ENCODE measurements around the gene ELOVL7.

ELOVL7 gene

DNA sequence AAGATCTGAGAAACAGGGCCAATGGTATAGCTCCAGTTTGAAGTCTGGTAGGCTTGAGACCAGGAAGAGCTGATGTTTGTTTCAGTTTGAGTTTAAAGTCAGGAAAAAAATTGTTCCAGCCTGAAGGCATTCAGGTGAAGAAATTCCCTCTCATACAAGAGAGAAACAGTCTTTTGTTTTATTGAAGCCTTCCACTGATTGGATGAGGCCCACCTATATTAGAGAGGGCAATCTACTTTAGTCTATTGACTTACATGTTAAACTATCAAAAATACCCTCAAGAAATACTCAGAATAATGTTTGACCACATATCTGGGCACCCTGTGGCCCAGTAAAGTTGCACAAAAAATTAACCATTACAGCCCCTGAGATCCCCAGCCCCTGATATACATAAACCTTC, 138.9 kb downstream of the ELOVL7 start:
- TF ChIP-seq TAF1 (IDR thresholded peaks at IDR 0.05; ENCODE audit: borderline replicate concordance, insufficient read depth, low read length) (no peak), POLR2AphosphoS5 (IDR thresholded peaks at IDR 0.05; ENCODE audit: low read depth, low read length) (no peak), FOXP2 (optimal IDR thresholded peaks at IDR 0.05; ENCODE audit: borderline replicate concordance, extremely low read depth, extremely low read length, insufficient read depth) (no peak), SIN3A (IDR thresholded peaks at IDR 0.05; ENCODE audit: borderline replicate concordance, insufficient read depth, low read length) (no peak)
- TF ChIP-seq, protein P1, sequence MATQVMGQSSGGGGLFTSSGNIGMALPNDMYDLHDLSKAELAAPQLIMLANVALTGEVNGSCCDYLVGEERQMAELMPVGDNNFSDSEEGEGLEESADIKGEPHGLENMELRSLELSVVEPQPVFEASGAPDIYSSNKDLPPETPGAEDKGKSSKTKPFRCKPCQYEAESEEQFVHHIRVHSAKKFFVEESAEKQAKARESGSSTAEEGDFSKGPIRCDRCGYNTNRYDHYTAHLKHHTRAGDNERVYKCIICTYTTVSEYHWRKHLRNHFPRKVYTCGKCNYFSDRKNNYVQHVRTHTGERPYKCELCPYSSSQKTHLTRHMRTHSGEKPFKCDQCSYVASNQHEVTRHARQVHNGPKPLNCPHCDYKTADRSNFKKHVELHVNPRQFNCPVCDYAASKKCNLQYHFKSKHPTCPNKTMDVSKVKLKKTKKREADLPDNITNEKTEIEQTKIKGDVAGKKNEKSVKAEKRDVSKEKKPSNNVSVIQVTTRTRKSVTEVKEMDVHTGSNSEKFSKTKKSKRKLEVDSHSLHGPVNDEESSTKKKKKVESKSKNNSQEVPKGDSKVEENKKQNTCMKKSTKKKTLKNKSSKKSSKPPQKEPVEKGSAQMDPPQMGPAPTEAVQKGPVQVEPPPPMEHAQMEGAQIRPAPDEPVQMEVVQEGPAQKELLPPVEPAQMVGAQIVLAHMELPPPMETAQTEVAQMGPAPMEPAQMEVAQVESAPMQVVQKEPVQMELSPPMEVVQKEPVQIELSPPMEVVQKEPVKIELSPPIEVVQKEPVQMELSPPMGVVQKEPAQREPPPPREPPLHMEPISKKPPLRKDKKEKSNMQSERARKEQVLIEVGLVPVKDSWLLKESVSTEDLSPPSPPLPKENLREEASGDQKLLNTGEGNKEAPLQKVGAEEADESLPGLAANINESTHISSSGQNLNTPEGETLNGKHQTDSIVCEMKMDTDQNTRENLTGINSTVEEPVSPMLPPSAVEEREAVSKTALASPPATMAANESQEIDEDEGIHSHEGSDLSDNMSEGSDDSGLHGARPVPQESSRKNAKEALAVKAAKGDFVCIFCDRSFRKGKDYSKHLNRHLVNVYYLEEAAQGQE (IDR thresholded peaks at IDR 0.05; ENCODE audit: insufficient read depth in 1 of 2, low read depth in 2 of 2, low read length in 2 of 2): no peak

DNA sequence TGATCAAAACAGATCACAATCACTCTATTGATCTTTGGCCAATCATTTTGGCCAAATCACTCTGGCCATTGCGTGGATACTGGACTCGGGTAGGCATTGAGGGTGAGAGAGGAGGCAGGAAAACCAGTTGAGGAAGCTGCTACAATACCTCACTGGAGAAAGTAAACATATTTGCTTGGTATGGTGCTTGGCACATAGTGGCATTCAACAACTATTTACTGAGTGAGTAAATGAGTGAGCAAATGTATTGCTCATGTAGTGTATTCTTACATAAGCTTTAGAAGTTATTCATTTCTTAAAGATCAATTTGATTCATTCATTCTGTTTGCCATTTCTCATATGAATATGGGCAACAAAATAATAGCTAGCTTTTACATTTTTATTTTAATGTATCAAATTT, 140.1 kb downstream of the ELOVL7 start:
- TF ChIP-seq FOXP2 (optimal IDR thresholded peaks at IDR 0.05; ENCODE audit: borderline replicate concordance, extremely low read depth, extremely low read length, insufficient read depth): no peak
